IMR-90 (cell line): ENCODE measurements around the gene CD55. TPM values are rescaled to one million over a fixed set of nuclear protein-coding genes. Genes with fewer than 3 reads are reported as not detected.

Experiments used
- ATAC-seq: fragments of 200-7000 bp; cut with Tn5 transposase; 2 replicates; pipeline ENCODE4 v1.9.1; 2020; ENCODE audit warnings: low read depth, mild to moderate bottlenecking, moderate library complexity
- BruUV-seq: library from RNA; stranded (reverse); fragments of 400-500 nt; replicated peaks from 2 replicates; lab custom pipeline; 2021; lab: Mats Ljungman, UMichigan
- CTCF ChIA-PET: fragments of 300-600 bp; formaldehyde crosslinking; extraction: SDS; loops from one replicate; lab custom pipeline; 2021; ENCODE audit warnings: antibody characterized with exemption; lab: Yijun Ruan, JAX
- POLR2A ChIA-PET: fragments of 300-600 bp; sonication (Branson Sonifier 250); formaldehyde crosslinking; loops from one replicate; lab custom pipeline; 2022; ENCODE audit warnings: antibody characterized with exemption; ENCODE audit not compliant: unreplicated experiment; lab: Charles Lee
- DNase-seq: peaks from one replicate; pipeline ENCODE4 v3.0.0; 2013
- H2AFZ ChIP-seq: replicated peaks from 2 replicates; pipeline ENCODE3; 2013; ENCODE audit warnings: low read length, mild to moderate bottlenecking; ENCODE audit not compliant: poor library complexity
- H2AK5ac ChIP-seq: 2 replicates; pipeline ENCODE4 v1.6.1; 2013; ENCODE audit warnings: low read depth, low read length, inconsistent platforms
- H2AK9ac ChIP-seq: replicated peaks from 2 replicates; pipeline ENCODE3; 2013; ENCODE audit warnings: mild to moderate bottlenecking, low read depth, low read length, moderate library complexity; ENCODE audit not compliant: poor library complexity
- H2BK120ac ChIP-seq: 2 replicates; pipeline ENCODE4 v1.6.1; 2013; ENCODE audit warnings: low read depth, low read length, inconsistent platforms
- H2BK15ac ChIP-seq: 3 replicates; pipeline ENCODE4 v1.6.1; 2013; ENCODE audit warnings: low read depth, low read length, inconsistent platforms
- H2BK20ac ChIP-seq: 2 replicates; pipeline ENCODE4 v1.6.1; 2013; ENCODE audit warnings: low read depth, mild to moderate bottlenecking, inconsistent platforms, low read length, moderate library complexity
- H2BK5ac ChIP-seq: 2 replicates; pipeline ENCODE4 v1.6.1; 2013; ENCODE audit warnings: mild to moderate bottlenecking, low read depth, low read length, inconsistent platforms; ENCODE audit not compliant: poor library complexity, severe bottlenecking
- H3K14ac ChIP-seq: replicated peaks from 2 replicates; pipeline ENCODE4 v1.6.1; 2013; ENCODE audit warnings: low read depth, low read length, inconsistent platforms
- H3K18ac ChIP-seq: 2 replicates; pipeline ENCODE4 v1.6.1; 2013; ENCODE audit warnings: low read depth, low read length, control low read depth
- H3K23ac ChIP-seq: 2 replicates; pipeline ENCODE4 v1.6.1; 2013; ENCODE audit warnings: low read depth, low read length, inconsistent platforms
- H3K27ac ChIP-seq: 2 replicates; pipeline ENCODE4 v1.5.1; 2013; ENCODE audit warnings: mild to moderate bottlenecking, control low read depth, low read length; ENCODE audit not compliant: insufficient read depth
- H3K27me3 ChIP-seq: 2 replicates; pipeline ENCODE4 v1.6.1; 2013; ENCODE audit warnings: low read length; ENCODE audit not compliant: control insufficient read depth, insufficient read depth
- H3K36me3 ChIP-seq: 2 replicates; pipeline ENCODE4 v1.6.1; 2013; ENCODE audit warnings: low read length, mixed read lengths; ENCODE audit not compliant: control insufficient read depth, insufficient read depth
- H3K4ac ChIP-seq: 2 replicates; pipeline ENCODE4 v1.6.1; 2013; ENCODE audit warnings: low read depth, low read length, inconsistent platforms
- H3K4me1 ChIP-seq: 2 replicates; pipeline ENCODE4 v1.6.1; 2013; ENCODE audit warnings: low read length, mixed read lengths; ENCODE audit not compliant: control insufficient read depth, insufficient read depth
- H3K4me2 ChIP-seq: 2 replicates; pipeline ENCODE4 v1.6.1; 2013; ENCODE audit warnings: low read depth, mild to moderate bottlenecking, control low read depth, low read length, moderate library complexity
- H3K4me3 ChIP-seq: 2 replicates; pipeline ENCODE4 v1.5.1; 2013; ENCODE audit warnings: low read depth, mild to moderate bottlenecking, control low read depth, low read length, moderate library complexity; ENCODE audit not compliant: insufficient read depth
- H3K56ac ChIP-seq: 2 replicates; pipeline ENCODE4 v1.6.1; 2013; ENCODE audit warnings: low read length, inconsistent platforms; ENCODE audit not compliant: insufficient read depth; ENCODE audit errors: extremely low read depth
- H3K79me1 ChIP-seq, 2 experiments: 2 replicates each; pipeline ENCODE4 v1.6.1; 2013; ENCODE audit warnings: low read length in 2 of 2, inconsistent platforms in 1 of 2, low read depth in 1 of 2
- H3K9ac ChIP-seq: 2 replicates; pipeline ENCODE4 v1.6.1; 2013; ENCODE audit warnings: low read depth, low read length, control low read depth
- H3K9me1 ChIP-seq: 2 replicates; pipeline ENCODE4 v1.6.1; 2013; ENCODE audit warnings: low read length, inconsistent platforms; ENCODE audit not compliant: insufficient read depth
- H3K9me3 ChIP-seq: 2 replicates; pipeline ENCODE4 v1.6.1; 2013; ENCODE audit warnings: low read length; ENCODE audit not compliant: control insufficient read depth, insufficient read depth
- H4K20me1 ChIP-seq: 2 replicates; pipeline ENCODE4 v1.6.1; 2013; ENCODE audit warnings: low read length, inconsistent platforms; ENCODE audit not compliant: insufficient read depth
- H4K5ac ChIP-seq: 2 replicates; pipeline ENCODE4 v1.6.1; 2013; ENCODE audit warnings: mild to moderate bottlenecking, low read depth, low read length, control low read depth
- H4K8ac ChIP-seq, 2 experiments: 2 replicates each; pipeline ENCODE4 v1.6.1; 2013; ENCODE audit warnings: low read depth in 2 of 2, low read length in 2 of 2, control low read depth in 1 of 2, inconsistent platforms in 1 of 2
- H4K91ac ChIP-seq: 2 replicates; pipeline ENCODE4 v1.6.1; 2013; ENCODE audit warnings: low read depth, low read length, inconsistent platforms; ENCODE audit not compliant: insufficient read depth
- FOS ChIP-seq: fragments of 150-350 bp; IDR thresholded peaks from 2 replicates; pipeline ENCODE4 v1.6.1; 2016; ENCODE audit warnings: low read depth, low read length
- SMC3 ChIP-seq: fragments of 150-350 bp; IDR thresholded peaks from 2 replicates; pipeline ENCODE4 v1.6.1; 2016; ENCODE audit warnings: low read depth, mild to moderate bottlenecking, antibody characterized with exemption, low read length, moderate library complexity
- WGBS, 2 experiments: methylation state at CpG; one replicate each; pipeline versions ENCODE4 v1.1.5 to v1.1.7; 2013; ENCODE audit warnings: missing lambda C conversion rate in 2 of 2; ENCODE audit not compliant: insufficient read length in 1 of 2; ENCODE audit errors: extremely low coverage in 2 of 2; 5-methylcytosine and 5-hydroxymethylcytosine counted together
- dilution Hi-C: fragments of 300-500 bp; cut with HindIII; formaldehyde crosslinking; loops from one replicate; pipeline ENCODE4 v1.14.3; 2018; ENCODE audit warnings: low sequenced_read_pairs; ENCODE audit not compliant: unreplicated experiment
- in situ Hi-C: fragments of 300-500 bp; cut with MboI; formaldehyde crosslinking; loops from 3 replicates; pipeline ENCODE4 v1.14.3; 2019; ENCODE audit warnings: low sequenced_read_pairs, inconsistent platforms, mixed read lengths
- intact Hi-C: fragments of 100-400 bp; cut with micrococcal nuclease; formaldehyde crosslinking; loops from 2 replicates; pipeline ENCODE4 v1.10.0; 2022
- polyA plus RNA-seq, 3 experiments: library from polyadenylated mRNA; depleted of rRNA; stranded (reverse); fragments of >200 nt; gene quantifications; 2 replicates each; pipeline ENCODE4 v1.2.3, GENCODE V29; 2012; ENCODE audit warnings: low replicate concordance in 1 of 3
- total RNA-seq: library from RNA; depleted of rRNA; stranded (reverse); fragments of >200 nt; gene quantifications from 2 replicates; pipeline ENCODE4 v1.2.3, GENCODE V29; 2012

CD55 gene
- total and polyA plus RNA-seq, 2 of the 4 experiments (the other 2 are of a cell fraction), result 6.6 to 11.5 TPM

GRCh38 chr1:207335138-207335537 lies 13.7 kb downstream of the CD55 start:
- in situ Hi-C loops, result no loop called here
- no peak overlapping the region for H2BK5ac ChIP-seq
- H3K4ac ChIP-seq, result no peak overlapping the region
- no peak overlapping the region for H2BK120ac ChIP-seq
- no peaks in the 10 kb centered on the region for H3K9me3 ChIP-seq
- H4K91ac ChIP-seq, result no peak overlapping the region
- H2AFZ ChIP-seq, result no peak overlapping the region
- H3K4me2 ChIP-seq, result no peak overlapping the region
- H2AK5ac ChIP-seq, result no peak overlapping the region
- H3K79me1 ChIP-seq, result no peaks in the 10 kb centered on the region
- POLR2A ChIA-PET, result no interaction called here
- H3K18ac ChIP-seq, result no peak overlapping the region
- H3K14ac ChIP-seq, result no peak overlapping the region
- CTCF ChIA-PET, result interaction anchor here (0.6 to 1.3 kb wide), 2 partner anchors 17 to 143 kb away, joined by 3 to 4 read pairs; no protein-coding TSS in a partner anchor
- H3K23ac ChIP-seq, result no peak overlapping the region
- peaks cover 3% of the 10 kb centered on the region; the same call in 1 of the 2 replicates for H3K9me1 ChIP-seq
- intact Hi-C loops, result no loop called here
- H3K27ac ChIP-seq, result no peak overlapping the region
- no peak overlapping the region for H4K5ac ChIP-seq
- dilution Hi-C loops, result no loop called here
- H3K56ac ChIP-seq, result no peak overlapping the region
- H4K20me1 ChIP-seq, result no peaks in the 10 kb centered on the region
- DNase-seq (no peak), ATAC-seq (no peak)
- no CpG with 5 or more reads among the region's 3 CpGs for WGBS, 2 experiments
- H3K4me1 ChIP-seq, result peaks cover 2% of the 10 kb centered on the region; the same call in 1 of the 2 replicates
- H2AK9ac ChIP-seq, result no peak overlapping the region
- no TSS peak for BruUV-seq
- H3K4me3 ChIP-seq, result no peak overlapping the region
- H2BK20ac ChIP-seq, result no peak overlapping the region
- no peaks in the 10 kb centered on the region for H3K27me3 ChIP-seq
- H3K9ac ChIP-seq, result no peak overlapping the region
- no peak for TF ChIP-seq SMC3
- no peak for TF ChIP-seq FOS
- H2BK15ac ChIP-seq, result no peak overlapping the region
- peaks cover 5% of the 10 kb centered on the region for H3K36me3 ChIP-seq
- H4K8ac ChIP-seq, result no peak overlapping the region
